ENCODE data around the gene LRRTM4.

LRRTM4 gene

DNA sequence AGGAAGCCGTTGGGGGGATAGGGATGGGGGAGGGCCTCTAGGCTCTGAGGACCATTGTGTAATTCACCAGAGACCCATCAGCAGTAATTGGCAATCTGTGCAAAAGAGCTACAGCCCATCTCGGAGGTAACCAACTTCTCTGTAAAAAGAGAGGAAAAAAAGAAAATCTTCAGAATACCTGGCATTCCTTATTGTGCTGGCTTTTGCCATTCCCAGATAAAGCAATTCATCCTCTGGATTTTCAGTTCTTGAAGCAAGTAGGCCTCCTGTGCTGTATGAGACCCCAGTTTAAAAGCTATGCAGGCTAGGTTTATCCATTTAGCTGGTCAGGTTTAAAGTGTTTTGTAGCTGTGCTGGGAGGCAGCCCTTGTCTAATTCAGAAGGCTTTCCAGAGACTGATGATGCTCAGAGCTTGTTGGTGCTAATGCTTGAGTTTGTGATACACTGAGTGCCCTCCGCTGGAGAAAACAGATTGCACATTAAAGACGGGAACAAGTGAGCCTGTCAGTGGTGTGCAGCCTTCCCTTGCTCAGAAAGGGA lies at the start of gene LRRTM4:
Gene LRRTM4, minus strand, starts transcription at position 446 of the 540 bp plus-strand sequence.
- Histone ChIP-seq H3K4me1 (no peaks in the 10 kb centered on the region), H4K20me1 (no peaks in the 10 kb centered on the region), H3K27ac (no peak within 1 kb of the TSS), H3K36me3 (no peaks in the 10 kb centered on the region), H3K27me3 (no peaks in the 10 kb centered on the region), H3K4me2 (no peak within 1 kb of the TSS), H3K9ac (no peak within 1 kb of the TSS), H3K9me3 (replicated peaks in 1 of 11) (no peaks in the 10 kb centered on the region), H3K4me3 (no peak within 1 kb of the TSS)
- no peak for TF ChIP-seq Cebpa-rat (IDR thresholded peaks at IDR 0.05)

- no peaks in the 10 kb centered on the region for H3K36me3 ChIP-seq
- H3K27ac ChIP-seq, result no peak overlapping the region
- H3K27me3 ChIP-seq, result no peaks in the 10 kb centered on the region
- no peak overlapping the region for H3K4me2 ChIP-seq
- H3K9me3 ChIP-seq (replicated peaks in 1 of 11), result no peaks in the 10 kb centered on the region
- no peaks in the 10 kb centered on the region for H4K20me1 ChIP-seq
- no peaks in the 10 kb centered on the region for H3K4me1 ChIP-seq
- TF ChIP-seq Cebpa-rat (IDR thresholded peaks at IDR 0.05), result no peak
- no peak overlapping the region for H3K4me3 ChIP-seq
- H3K9ac ChIP-seq, result no peak overlapping the region
Measured at GRCh38 chr2:77571545-77571944, 49.4 kb upstream of the LRRTM4 start.

GRCh38 chr2:77567723-77568122 lies 45.5 kb upstream of the LRRTM4 start:
- no peak overlapping the region for H3K4me3 ChIP-seq
- no peaks in the 10 kb centered on the region for H3K27me3 ChIP-seq
- H4K20me1 ChIP-seq, result no peaks in the 10 kb centered on the region
- no peak for TF ChIP-seq Cebpa-rat (IDR thresholded peaks at IDR 0.05)
- no peak overlapping the region for H3K27ac ChIP-seq
- no peaks in the 10 kb centered on the region for H3K4me1 ChIP-seq
- H3K36me3 ChIP-seq, result no peaks in the 10 kb centered on the region
- no peaks in the 10 kb centered on the region for H3K9me3 ChIP-seq (replicated peaks in 1 of 11)
- H3K4me2 ChIP-seq, result no peak overlapping the region
- no peak overlapping the region for H3K9ac ChIP-seq

- H3K36me3 ChIP-seq, result no peaks in the 10 kb centered on the region
- H3K27ac ChIP-seq, result no peak overlapping the region
- no peaks in the 10 kb centered on the region for H4K20me1 ChIP-seq
- H3K4me1 ChIP-seq, result no peaks in the 10 kb centered on the region
- no peak overlapping the region for H3K4me2 ChIP-seq
- no peak overlapping the region for H3K9ac ChIP-seq
- H3K27me3 ChIP-seq, result no peaks in the 10 kb centered on the region
- H3K9me3 ChIP-seq (replicated peaks in 1 of 11), result no peaks in the 10 kb centered on the region
- H3K4me3 ChIP-seq, result no peak overlapping the region
- no peak for TF ChIP-seq Cebpa-rat (IDR thresholded peaks at IDR 0.05)
Measured at GRCh38 chr2:77566582-77566981, 44.4 kb upstream of the LRRTM4 start.

GRCh38 chr2:77566131-77566530 lies 44.0 kb upstream of the LRRTM4 start:
- no peaks in the 10 kb centered on the region for H3K27me3 ChIP-seq
- H3K4me3 ChIP-seq, result no peak overlapping the region
- H3K27ac ChIP-seq, result no peak overlapping the region
- no peak overlapping the region for H3K9ac ChIP-seq
- TF ChIP-seq Cebpa-rat (IDR thresholded peaks at IDR 0.05), result no peak
- no peaks in the 10 kb centered on the region for H4K20me1 ChIP-seq
- H3K4me1 ChIP-seq, result no peaks in the 10 kb centered on the region
- H3K36me3 ChIP-seq, result no peaks in the 10 kb centered on the region
- no peaks in the 10 kb centered on the region for H3K9me3 ChIP-seq (replicated peaks in 1 of 11)
- H3K4me2 ChIP-seq, result no peak overlapping the region

DNA sequence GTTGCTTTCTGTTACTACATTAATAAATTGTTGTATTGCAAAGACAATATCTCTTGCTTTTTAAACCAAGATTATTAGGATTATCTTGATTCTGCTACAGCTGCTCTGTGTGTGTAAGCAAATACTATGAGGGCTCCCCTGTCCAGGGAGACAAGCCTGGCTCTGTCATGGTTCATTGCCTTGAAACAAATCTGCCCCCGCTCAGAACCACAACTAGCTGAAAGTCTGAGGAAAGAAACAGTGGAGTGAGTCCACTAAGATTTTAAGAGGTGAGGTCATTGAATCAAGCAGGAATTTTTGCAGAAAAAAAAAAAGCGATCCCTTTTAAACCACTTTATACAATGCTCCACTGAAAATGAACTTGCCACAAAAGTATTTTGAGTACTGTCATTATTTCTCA lies 30.8 kb upstream of the LRRTM4 start:
- H3K9me3 ChIP-seq (replicated peaks in 1 of 11), result no peaks in the 10 kb centered on the region; a peak in 1 of 22 replicates
- H3K4me2 ChIP-seq, result no peak overlapping the region
- peaks cover 0 to 5% (median 0%) of the 10 kb centered on the region in 10 experiments; a peak in 1 of 20 replicates for H3K4me1 ChIP-seq
- no peak for TF ChIP-seq Cebpa-rat (IDR thresholded peaks at IDR 0.05)
- no peaks in the 10 kb centered on the region for H4K20me1 ChIP-seq
- H3K27ac ChIP-seq, result no peak overlapping the region
- no peaks in the 10 kb centered on the region for H3K36me3 ChIP-seq
- no peak overlapping the region for H3K9ac ChIP-seq
- H3K4me3 ChIP-seq, result no peak overlapping the region
- no peaks in the 10 kb centered on the region for H3K27me3 ChIP-seq

GRCh38 chr2:77538031-77538430 lies 15.9 kb upstream of the LRRTM4 start:
- Histone ChIP-seq H3K4me1 (peaks cover 0 to 10% (median 6%) of the 10 kb centered on the region in 10 experiments; a peak in 11 of 20 replicates), H4K20me1 (no peaks in the 10 kb centered on the region)

GRCh38 chr2:77522888-77523287 lies 712 bp upstream of the LRRTM4 start:
- TF ChIP-seq Cebpa-rat (IDR thresholded peaks at IDR 0.05), result no peak
- Histone ChIP-seq H3K36me3 (no peaks in the 10 kb centered on the region), H4K20me1 (no peaks in the 10 kb centered on the region), H3K9ac (no peak overlapping the region), H3K27me3 (no peaks in the 10 kb centered on the region), H3K9me3 (replicated peaks in 1 of 11) (no peaks in the 10 kb centered on the region), H3K4me1 (no peaks in the 10 kb centered on the region), H3K27ac (no peak overlapping the region), H3K4me2 (no peak overlapping the region), H3K4me3 (no peak overlapping the region)

More at GRCh38 chr2:77538031-77538430, 15.9 kb upstream of the LRRTM4 start:
- H3K4me3 ChIP-seq, result no peak overlapping the region
- H3K9me3 ChIP-seq (replicated peaks in 1 of 11), result peaks cover 10 to 27% (median 18%) of the 10 kb centered on the region in 11 experiments; a peak in 21 of 22 replicates
- no peak overlapping the region for H3K27ac ChIP-seq
- H3K4me2 ChIP-seq, result peak overlapping the region in 8 of 11 experiments; percentile 6 to 59 (median 30); a peak in 10 of 22 replicates
- no peaks in the 10 kb centered on the region for H3K27me3 ChIP-seq
- H3K36me3 ChIP-seq, result no peaks in the 10 kb centered on the region
- TF ChIP-seq Cebpa-rat (IDR thresholded peaks at IDR 0.05), result no peak
- no peak overlapping the region for H3K9ac ChIP-seq

DNA sequence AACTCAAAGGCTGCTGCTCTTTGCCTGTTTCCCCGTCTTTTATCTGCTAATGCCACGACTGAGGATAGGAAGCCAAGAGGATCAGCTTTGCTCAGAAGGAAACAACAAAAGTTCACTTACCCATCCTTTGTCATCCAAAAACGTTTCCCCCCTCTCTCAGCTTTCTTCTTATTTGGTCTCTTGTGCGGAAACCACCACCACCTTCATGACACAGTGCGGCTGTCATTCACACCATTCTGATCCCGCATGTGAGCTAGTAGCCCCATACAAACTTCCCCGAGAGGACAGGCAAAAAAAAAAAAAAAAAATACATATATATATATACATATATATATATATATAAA lies 656 bp downstream of the LRRTM4 start:
- TF ChIP-seq Cebpa-rat (IDR thresholded peaks at IDR 0.05), result no peak
- Histone ChIP-seq H3K27ac (no peak overlapping the region), H3K36me3 (no peaks in the 10 kb centered on the region), H3K9me3 (replicated peaks in 1 of 11) (no peaks in the 10 kb centered on the region), H4K20me1 (no peaks in the 10 kb centered on the region), H3K9ac (no peak overlapping the region), H3K4me1 (no peaks in the 10 kb centered on the region), H3K4me2 (no peak overlapping the region), H3K27me3 (no peaks in the 10 kb centered on the region), H3K4me3 (no peak overlapping the region)

DNA sequence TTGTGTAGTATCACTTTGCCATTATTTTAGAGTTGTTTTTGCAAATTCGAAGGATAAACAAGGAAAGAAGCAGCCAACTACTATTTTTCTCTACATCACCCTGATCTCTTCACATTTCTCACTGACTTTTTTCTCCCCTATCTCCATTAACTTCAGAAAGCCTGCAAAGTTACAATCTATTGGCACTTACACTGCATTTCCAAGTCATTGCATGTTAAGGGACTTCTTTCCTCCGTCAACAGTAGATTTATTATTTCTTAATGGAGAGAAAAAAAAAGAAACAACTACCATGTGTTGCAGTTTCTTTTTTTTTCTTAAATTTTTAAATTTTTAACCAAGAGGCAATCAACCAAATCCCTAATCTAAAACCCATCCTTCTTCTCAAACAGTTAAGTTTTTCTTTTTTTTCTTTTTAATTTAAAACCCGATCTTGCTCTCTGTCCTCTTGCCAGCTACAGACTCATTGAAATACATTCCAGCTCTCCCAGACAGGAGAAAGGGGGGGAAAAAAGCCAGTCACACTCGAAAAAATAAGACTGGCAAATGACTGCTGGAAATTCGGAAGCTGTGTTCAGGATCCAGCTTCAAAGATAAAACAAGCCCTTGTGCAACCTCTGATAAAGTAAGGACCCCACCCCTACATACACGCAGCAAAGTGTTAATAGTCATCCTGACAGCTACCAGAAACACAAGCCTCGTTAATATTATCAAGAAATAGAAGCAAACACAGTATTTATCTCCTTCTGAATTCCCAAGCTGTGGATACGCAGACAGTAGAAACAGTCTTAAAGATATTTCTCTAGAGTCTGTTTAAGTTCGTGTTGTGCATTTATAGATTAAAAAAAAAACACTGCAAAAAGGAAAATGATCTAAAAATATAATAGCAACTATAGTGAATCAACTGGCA lies 1.3 kb downstream of the LRRTM4 start:
- no peak for TF ChIP-seq Cebpa-rat (IDR thresholded peaks at IDR 0.05)
- Histone ChIP-seq H3K9ac (no peak overlapping the region), H3K4me1 (no peaks in the 10 kb centered on the region), H3K36me3 (no peaks in the 10 kb centered on the region), H3K4me3 (no peak overlapping the region), H3K27ac (no peak overlapping the region), H4K20me1 (no peaks in the 10 kb centered on the region), H3K27me3 (no peaks in the 10 kb centered on the region), H3K9me3 (replicated peaks in 1 of 11) (no peaks in the 10 kb centered on the region), H3K4me2 (no peak overlapping the region)
